Osteoblast (primary cell): ENCODE data around the gene SH3RF3. TPM values are rescaled to one million over a fixed set of nuclear protein-coding genes. Genes with fewer than 3 reads are reported as not detected.

Experiments used
- DNase-seq: peaks from one replicate; pipeline ENCODE4 v3.0.0; 2011; ENCODE audit warnings: low spot score, mixed read lengths; ENCODE audit not compliant: insufficient read length; ENCODE audit errors: missing footprints
- H2AFZ ChIP-seq: 2 replicates; pipeline ENCODE4 v1.6.0; 2011; ENCODE audit warnings: mild to moderate bottlenecking, low read length
- H3K27ac ChIP-seq: 2 replicates; pipeline ENCODE4 v1.5.1; 2011; ENCODE audit warnings: mild to moderate bottlenecking, low read depth, low read length, moderate library complexity
- H3K27me3 ChIP-seq: 2 replicates; pipeline ENCODE4 v1.6.0; 2012; ENCODE audit warnings: mild to moderate bottlenecking, control low read depth, inconsistent platforms, low read length, moderate library complexity; ENCODE audit not compliant: insufficient read depth
- H3K36me3 ChIP-seq: 2 replicates; pipeline ENCODE4 v1.5.1; 2011; ENCODE audit warnings: mild to moderate bottlenecking, low read length, control low read depth, moderate library complexity; ENCODE audit not compliant: insufficient read depth
- H3K4me1 ChIP-seq: 2 replicates; pipeline ENCODE4 v1.5.1; 2011; ENCODE audit warnings: mild to moderate bottlenecking, low read length, control low read depth, moderate library complexity; ENCODE audit not compliant: insufficient read depth
- H3K4me2 ChIP-seq: 2 replicates; pipeline ENCODE4 v1.6.0; 2011; ENCODE audit warnings: mild to moderate bottlenecking, low read length; ENCODE audit not compliant: insufficient read depth
- H3K4me3 ChIP-seq: fragments of 200-600 bp; sonication (generic); 3 replicates; pipeline ENCODE4 v1.5.1; 2012; ENCODE audit warnings: mild to moderate bottlenecking, low read length, inconsistent platforms; ENCODE audit not compliant: insufficient read depth
- H3K79me2 ChIP-seq: 2 replicates; pipeline ENCODE4 v1.6.0; 2012; ENCODE audit warnings: mild to moderate bottlenecking, low read length, control low read depth, inconsistent platforms; ENCODE audit not compliant: insufficient read depth
- H3K9me3 ChIP-seq: 2 replicates; pipeline ENCODE4 v1.5.1; 2011; ENCODE audit warnings: low read depth, low read length, control low read depth
- H4K20me1 ChIP-seq: 2 replicates; pipeline ENCODE4 v1.6.0; 2012; ENCODE audit warnings: mild to moderate bottlenecking, low read length, control low read depth; ENCODE audit not compliant: insufficient read depth
- CTCF ChIP-seq: IDR thresholded peaks from 2 replicates; pipeline ENCODE4 v1.5.1; 2011; ENCODE audit warnings: mild to moderate bottlenecking, low read depth, low read length, moderate library complexity; ENCODE audit errors: extremely low read depth
- total RNA-seq: library from RNA; depleted of rRNA; stranded (reverse); fragments of >200 nt; gene quantifications from 2 replicates; pipeline ENCODE4 v1.2.3, GENCODE V29; 2012

The SH3RF3 gene
- total RNA-seq, 1 donor = 14.8 TPM

- Histone ChIP-seq H3K36me3 (no peaks in the 10 kb centered on the region), H2AFZ (no peak overlapping the region), H3K4me1 (no peaks in the 10 kb centered on the region), H3K79me2 (no peaks in the 10 kb centered on the region), H3K4me3 (no peak overlapping the region), H4K20me1 (no peaks in the 10 kb centered on the region), H3K27ac (no peak overlapping the region), H3K27me3 (no peaks in the 10 kb centered on the region), H3K9me3 (no peaks in the 10 kb centered on the region), H3K4me2 (no peak overlapping the region)
- no peak for TF ChIP-seq CTCF
- DNase-seq = peak; percentile 37
Observed at GRCh38 chr2:109430329-109430636, 301.3 kb downstream of the SH3RF3 start.

GRCh38 chr2:109432421-109432820 lies 303.4 kb downstream of the SH3RF3 start:
- Histone ChIP-seq H3K9me3 (no peaks in the 10 kb centered on the region), H3K79me2 (no peaks in the 10 kb centered on the region), H3K27me3 (no peaks in the 10 kb centered on the region), H2AFZ (no peak overlapping the region), H4K20me1 (no peaks in the 10 kb centered on the region), H3K4me2 (no peak overlapping the region), H3K4me1 (peaks cover 11% of the 10 kb centered on the region), H3K36me3 (peaks cover 2% of the 10 kb centered on the region), H3K4me3 (no peak overlapping the region), H3K27ac (no peak overlapping the region)
- TF ChIP-seq CTCF = no peak
- DNase-seq = peak; percentile 36

- H3K4me3 ChIP-seq = no peak overlapping the region
- TF ChIP-seq CTCF = no peak
- peaks cover 2% of the 10 kb centered on the region for H3K36me3 ChIP-seq
- H2AFZ ChIP-seq = no peak overlapping the region
- H4K20me1 ChIP-seq = no peaks in the 10 kb centered on the region
- no peak overlapping the region for H3K27ac ChIP-seq
- H3K9me3 ChIP-seq = no peaks in the 10 kb centered on the region
- no peak overlapping the region for H3K4me2 ChIP-seq
- peak; percentile 43 for DNase-seq
- peaks cover 14% of the 10 kb centered on the region for H3K4me1 ChIP-seq
- H3K79me2 ChIP-seq = no peaks in the 10 kb centered on the region
- no peaks in the 10 kb centered on the region for H3K27me3 ChIP-seq
Observed at GRCh38 chr2:109433486-109433885, 304.5 kb downstream of the SH3RF3 start.

- peaks cover 2% of the 10 kb centered on the region for H3K36me3 ChIP-seq
- H3K9me3 ChIP-seq = no peaks in the 10 kb centered on the region
- no peaks in the 10 kb centered on the region for H4K20me1 ChIP-seq
- H3K27me3 ChIP-seq = no peaks in the 10 kb centered on the region
- no peak overlapping the region for H3K4me3 ChIP-seq
- DNase-seq = peak; percentile 21
- no peak overlapping the region for H3K4me2 ChIP-seq
- H2AFZ ChIP-seq = no peak overlapping the region
- no peak for TF ChIP-seq CTCF
- H3K27ac ChIP-seq = no peak overlapping the region
- no peaks in the 10 kb centered on the region for H3K79me2 ChIP-seq
- peaks cover 18% of the 10 kb centered on the region for H3K4me1 ChIP-seq
Observed at GRCh38 chr2:109433926-109434325, 304.9 kb downstream of the SH3RF3 start.
